Stimulated activated memory B cell treated with anti-CD40 and anti-IgM and Interleukin-4, amounts not matched to agents 10 μg/mL and 1 μg/mL and 100 μg/mL, for 72 hours (primary cell): ENCODE measurements around the gene NOXO1.

Experiments
- ATAC-seq: fragments of 150-1000 bp; cut with Tn5 transposase; 2 replicates; pipeline ENCODE4 v1.10.0; 2021
- H3K27ac Mint-ChIP-seq: one replicate; pipeline ENCODE4 v1.8.0; 2022; ENCODE audit warnings: mild to moderate bottlenecking, mixed read lengths
- H3K27me3 Mint-ChIP-seq: one replicate; pipeline ENCODE4 v1.8.0; 2022; ENCODE audit warnings: mixed read lengths
- H3K36me3 Mint-ChIP-seq: one replicate; pipeline ENCODE4 v1.8.0; 2022; ENCODE audit warnings: mixed read lengths
- H3K4me1 Mint-ChIP-seq: one replicate; pipeline ENCODE4 v1.8.0; 2022; ENCODE audit warnings: mixed read lengths
- H3K4me3 Mint-ChIP-seq: one replicate; pipeline ENCODE4 v1.8.0; 2022; ENCODE audit warnings: mild to moderate bottlenecking, moderate library complexity, mixed read lengths
- H3K9me3 Mint-ChIP-seq: one replicate; pipeline ENCODE4 v1.8.0; 2022; ENCODE audit warnings: mixed read lengths

NOXO1 gene

GRCh38 chr16:1938316-1938715 lies 43.0 kb downstream of the NOXO1 start:
- no peak overlapping the region for H3K27ac Mint-ChIP-seq
- no peak overlapping the region for H3K4me3 Mint-ChIP-seq
- ATAC-seq = no peak
- H3K4me1 Mint-ChIP-seq = peaks cover 28% of the 10 kb centered on the region
- H3K36me3 Mint-ChIP-seq = peaks cover 25% of the 10 kb centered on the region
- H3K27me3 Mint-ChIP-seq = peaks cover 6% of the 10 kb centered on the region
- no peaks in the 10 kb centered on the region for H3K9me3 Mint-ChIP-seq

DNA sequence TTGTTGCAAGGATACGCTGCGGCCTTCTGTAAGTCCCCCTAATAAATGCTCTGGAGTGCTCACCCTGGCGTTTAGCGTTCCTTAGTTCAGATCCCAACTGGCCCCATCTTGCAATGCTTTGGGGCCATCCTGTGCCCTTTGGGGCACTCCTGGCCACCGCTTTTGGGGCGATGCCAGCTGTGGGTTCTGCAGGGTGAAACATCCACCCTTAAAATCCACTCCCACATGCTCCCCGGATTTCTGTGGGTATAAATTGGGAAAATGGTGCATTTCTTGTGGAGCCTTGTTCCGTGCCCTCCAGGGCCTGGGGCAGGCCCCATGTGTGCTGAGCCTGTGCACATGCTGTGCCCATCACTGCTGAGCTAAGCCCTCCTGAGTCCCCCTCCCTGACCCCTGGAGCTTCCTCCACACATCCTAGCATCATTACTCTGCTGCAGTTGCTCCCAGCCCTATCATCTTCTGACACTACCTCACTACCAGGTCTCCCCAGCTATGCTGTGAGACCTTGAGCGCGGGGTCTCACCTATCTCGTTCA lies 44.3 kb downstream of the NOXO1 start:
- H3K9me3 Mint-ChIP-seq = no peaks in the 10 kb centered on the region
- H3K4me3 Mint-ChIP-seq = no peak overlapping the region
- ATAC-seq = no peak
- H3K36me3 Mint-ChIP-seq = peaks cover 25% of the 10 kb centered on the region
- no peak overlapping the region for H3K27ac Mint-ChIP-seq
- peaks cover 14% of the 10 kb centered on the region for H3K27me3 Mint-ChIP-seq
- peaks cover 16% of the 10 kb centered on the region for H3K4me1 Mint-ChIP-seq

GRCh38 chr16:1933097-1933661 lies 48.1 kb downstream of the NOXO1 start:
- ATAC-seq = no peak
- peaks cover 12% of the 10 kb centered on the region for H3K36me3 Mint-ChIP-seq
- no peaks in the 10 kb centered on the region for H3K4me1 Mint-ChIP-seq
- no peak overlapping the region for H3K27ac Mint-ChIP-seq
- no peak overlapping the region for H3K4me3 Mint-ChIP-seq
- peaks cover 14% of the 10 kb centered on the region for H3K27me3 Mint-ChIP-seq
- H3K9me3 Mint-ChIP-seq = no peaks in the 10 kb centered on the region

DNA sequence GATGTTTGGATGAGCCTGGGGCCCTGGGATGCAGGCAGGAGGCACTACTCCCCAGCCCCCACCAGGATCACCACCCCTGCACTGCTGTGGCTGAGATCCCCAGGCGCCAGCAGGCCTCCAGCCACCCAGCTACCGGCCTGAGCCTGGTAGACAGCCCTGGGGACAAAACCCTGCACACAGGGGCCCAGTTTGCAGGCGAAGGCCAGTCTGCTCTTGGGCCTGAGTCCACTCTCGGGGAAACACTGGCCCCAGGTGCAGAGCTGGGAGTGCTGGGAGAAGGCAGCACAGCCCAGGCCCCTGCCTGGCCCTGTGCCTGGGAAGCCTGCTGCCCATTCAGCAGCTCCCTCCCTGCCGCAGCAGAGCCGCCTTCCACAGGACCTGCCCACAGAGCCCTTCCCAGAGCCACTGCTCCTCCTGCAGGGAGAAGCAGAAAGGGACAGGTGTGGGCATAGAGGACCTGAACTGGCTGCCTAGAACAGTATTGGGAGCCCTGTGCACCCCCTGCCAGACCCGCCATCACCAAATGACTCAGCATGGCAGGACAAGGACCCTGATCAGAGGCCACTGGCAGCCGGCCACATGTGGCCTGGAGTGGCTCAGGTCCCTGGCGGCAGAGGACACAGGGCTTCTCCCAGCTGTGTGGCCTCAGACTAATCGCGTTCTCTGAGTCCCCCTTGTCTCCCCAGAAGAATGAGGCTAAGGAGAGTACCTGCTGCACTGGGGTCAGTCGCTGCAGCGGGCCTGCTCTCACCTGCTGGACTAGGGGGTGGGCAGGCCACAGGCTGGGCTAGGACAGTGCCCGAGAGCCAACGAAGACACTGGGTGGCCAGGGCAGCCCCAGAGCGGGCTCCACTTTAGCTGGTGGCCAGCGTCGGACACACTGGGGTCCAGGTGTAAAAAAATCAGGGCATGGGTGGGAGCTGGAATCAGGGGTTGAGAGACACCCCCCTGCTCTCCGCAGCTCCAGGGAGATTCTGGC lies 48.9 kb downstream of the NOXO1 start:
- peaks cover 14% of the 10 kb centered on the region for H3K27me3 Mint-ChIP-seq
- H3K4me3 Mint-ChIP-seq = no peak overlapping the region
- H3K36me3 Mint-ChIP-seq = peaks cover 8% of the 10 kb centered on the region
- ATAC-seq = no peak
- no peaks in the 10 kb centered on the region for H3K9me3 Mint-ChIP-seq
- H3K4me1 Mint-ChIP-seq = no peaks in the 10 kb centered on the region
- no peak overlapping the region for H3K27ac Mint-ChIP-seq

GRCh38 chr16:1930338-1930720 lies 50.9 kb downstream of the NOXO1 start:
- H3K27me3 Mint-ChIP-seq = peaks cover 19% of the 10 kb centered on the region
- H3K4me1 Mint-ChIP-seq = no peaks in the 10 kb centered on the region
- no peak for ATAC-seq
- H3K4me3 Mint-ChIP-seq = peak overlapping the region; percentile 12
- no peaks in the 10 kb centered on the region for H3K36me3 Mint-ChIP-seq
- H3K27ac Mint-ChIP-seq = no peak overlapping the region
- no peaks in the 10 kb centered on the region for H3K9me3 Mint-ChIP-seq

- Mint-ChIP-seq H3K36me3 (no peaks in the 10 kb centered on the region), H3K4me1 (no peaks in the 10 kb centered on the region)
These were observed 51.5 kb downstream of the NOXO1 start for GRCh38 chr16:1929578-1930337.

GRCh38 chr16:1929105-1929504 lies 52.2 kb downstream of the NOXO1 start:
- ATAC-seq = peak; percentile 14
- peak overlapping the region; percentile 26 for H3K27ac Mint-ChIP-seq

More at GRCh38 chr16:1929578-1930337, 51.5 kb downstream of the NOXO1 start:
- Mint-ChIP-seq H3K27me3 (peaks cover 25% of the 10 kb centered on the region), H3K27ac (peak overlapping the region; percentile 26), H3K4me3 (peak overlapping the region; percentile 76), H3K9me3 (no peaks in the 10 kb centered on the region)
- ATAC-seq = peak; percentile 94

More at GRCh38 chr16:1929105-1929504, 52.2 kb downstream of the NOXO1 start:
- Mint-ChIP-seq H3K4me3 (peak overlapping the region; percentile 67), H3K27me3 (peaks cover 32% of the 10 kb centered on the region), H3K4me1 (no peaks in the 10 kb centered on the region), H3K9me3 (no peaks in the 10 kb centered on the region), H3K36me3 (no peaks in the 10 kb centered on the region)
